IMR-90 (cell line): ENCODE measurements around the gene RNF40. TPM values are rescaled to one million over a fixed set of nuclear protein-coding genes. Genes with fewer than 3 reads are reported as not detected.

Source experiments
- ATAC-seq: fragments of 200-7000 bp; cut with Tn5 transposase; 2 replicates; pipeline ENCODE4 v1.9.1; 2020; ENCODE audit warnings: low read depth, mild to moderate bottlenecking, moderate library complexity
- BruUV-seq: library from RNA; stranded (reverse); fragments of 400-500 nt; replicated peaks from 2 replicates; lab custom pipeline; 2021; lab: Mats Ljungman, UMichigan
- CTCF ChIA-PET: fragments of 300-600 bp; formaldehyde crosslinking; extraction: SDS; loops from one replicate; lab custom pipeline; 2021; ENCODE audit warnings: antibody characterized with exemption; lab: Yijun Ruan, JAX
- POLR2A ChIA-PET: fragments of 300-600 bp; sonication (Branson Sonifier 250); formaldehyde crosslinking; loops from one replicate; lab custom pipeline; 2022; ENCODE audit warnings: antibody characterized with exemption; ENCODE audit not compliant: unreplicated experiment; lab: Charles Lee
- DNase-seq: peaks from one replicate; pipeline ENCODE4 v3.0.0; 2013
- H2AFZ ChIP-seq: replicated peaks from 2 replicates; pipeline ENCODE3; 2013; ENCODE audit warnings: low read length, mild to moderate bottlenecking; ENCODE audit not compliant: poor library complexity
- H2AK5ac ChIP-seq: 2 replicates; pipeline ENCODE4 v1.6.1; 2013; ENCODE audit warnings: low read depth, low read length, inconsistent platforms
- H2AK9ac ChIP-seq: replicated peaks from 2 replicates; pipeline ENCODE3; 2013; ENCODE audit warnings: mild to moderate bottlenecking, low read depth, low read length, moderate library complexity; ENCODE audit not compliant: poor library complexity
- H2BK120ac ChIP-seq: 2 replicates; pipeline ENCODE4 v1.6.1; 2013; ENCODE audit warnings: low read depth, low read length, inconsistent platforms
- H2BK15ac ChIP-seq: 3 replicates; pipeline ENCODE4 v1.6.1; 2013; ENCODE audit warnings: low read depth, low read length, inconsistent platforms
- H2BK20ac ChIP-seq: 2 replicates; pipeline ENCODE4 v1.6.1; 2013; ENCODE audit warnings: low read depth, mild to moderate bottlenecking, inconsistent platforms, low read length, moderate library complexity
- H2BK5ac ChIP-seq: 2 replicates; pipeline ENCODE4 v1.6.1; 2013; ENCODE audit warnings: mild to moderate bottlenecking, low read depth, low read length, inconsistent platforms; ENCODE audit not compliant: poor library complexity, severe bottlenecking
- H3K14ac ChIP-seq: replicated peaks from 2 replicates; pipeline ENCODE4 v1.6.1; 2013; ENCODE audit warnings: low read depth, low read length, inconsistent platforms
- H3K18ac ChIP-seq: 2 replicates; pipeline ENCODE4 v1.6.1; 2013; ENCODE audit warnings: low read depth, low read length, control low read depth
- H3K23ac ChIP-seq: 2 replicates; pipeline ENCODE4 v1.6.1; 2013; ENCODE audit warnings: low read depth, low read length, inconsistent platforms
- H3K27ac ChIP-seq: 2 replicates; pipeline ENCODE4 v1.5.1; 2013; ENCODE audit warnings: mild to moderate bottlenecking, control low read depth, low read length; ENCODE audit not compliant: insufficient read depth
- H3K27me3 ChIP-seq: 2 replicates; pipeline ENCODE4 v1.6.1; 2013; ENCODE audit warnings: low read length; ENCODE audit not compliant: control insufficient read depth, insufficient read depth
- H3K36me3 ChIP-seq: 2 replicates; pipeline ENCODE4 v1.6.1; 2013; ENCODE audit warnings: low read length, mixed read lengths; ENCODE audit not compliant: control insufficient read depth, insufficient read depth
- H3K4ac ChIP-seq: 2 replicates; pipeline ENCODE4 v1.6.1; 2013; ENCODE audit warnings: low read depth, low read length, inconsistent platforms
- H3K4me1 ChIP-seq: 2 replicates; pipeline ENCODE4 v1.6.1; 2013; ENCODE audit warnings: low read length, mixed read lengths; ENCODE audit not compliant: control insufficient read depth, insufficient read depth
- H3K4me2 ChIP-seq: 2 replicates; pipeline ENCODE4 v1.6.1; 2013; ENCODE audit warnings: low read depth, mild to moderate bottlenecking, control low read depth, low read length, moderate library complexity
- H3K4me3 ChIP-seq: 2 replicates; pipeline ENCODE4 v1.5.1; 2013; ENCODE audit warnings: low read depth, mild to moderate bottlenecking, control low read depth, low read length, moderate library complexity; ENCODE audit not compliant: insufficient read depth
- H3K56ac ChIP-seq: 2 replicates; pipeline ENCODE4 v1.6.1; 2013; ENCODE audit warnings: low read length, inconsistent platforms; ENCODE audit not compliant: insufficient read depth; ENCODE audit errors: extremely low read depth
- H3K79me1 ChIP-seq, 2 experiments: 2 replicates each; pipeline ENCODE4 v1.6.1; 2013; ENCODE audit warnings: low read length in 2 of 2, inconsistent platforms in 1 of 2, low read depth in 1 of 2
- H3K9ac ChIP-seq: 2 replicates; pipeline ENCODE4 v1.6.1; 2013; ENCODE audit warnings: low read depth, low read length, control low read depth
- H3K9me1 ChIP-seq: 2 replicates; pipeline ENCODE4 v1.6.1; 2013; ENCODE audit warnings: low read length, inconsistent platforms; ENCODE audit not compliant: insufficient read depth
- H3K9me3 ChIP-seq: 2 replicates; pipeline ENCODE4 v1.6.1; 2013; ENCODE audit warnings: low read length; ENCODE audit not compliant: control insufficient read depth, insufficient read depth
- H4K20me1 ChIP-seq: 2 replicates; pipeline ENCODE4 v1.6.1; 2013; ENCODE audit warnings: low read length, inconsistent platforms; ENCODE audit not compliant: insufficient read depth
- H4K5ac ChIP-seq: 2 replicates; pipeline ENCODE4 v1.6.1; 2013; ENCODE audit warnings: mild to moderate bottlenecking, low read depth, low read length, control low read depth
- H4K8ac ChIP-seq, 2 experiments: 2 replicates each; pipeline ENCODE4 v1.6.1; 2013; ENCODE audit warnings: low read depth in 2 of 2, low read length in 2 of 2, control low read depth in 1 of 2, inconsistent platforms in 1 of 2
- H4K91ac ChIP-seq: 2 replicates; pipeline ENCODE4 v1.6.1; 2013; ENCODE audit warnings: low read depth, low read length, inconsistent platforms; ENCODE audit not compliant: insufficient read depth
- BHLHE40 ChIP-seq: fragments of 150-350 bp; IDR thresholded peaks from 2 replicates; pipeline ENCODE4 v1.6.1; 2016; ENCODE audit warnings: mild to moderate bottlenecking, low read depth, low read length
- CEBPB ChIP-seq: IDR thresholded peaks from 2 replicates; pipeline ENCODE4 v1.6.1; 2012; ENCODE audit warnings: low read depth, low read length, improper control_type of control experiment
- ELK1 ChIP-seq: fragments of 150-350 bp; IDR thresholded peaks from 2 replicates; pipeline ENCODE4 v1.6.1; 2016; ENCODE audit warnings: low read depth, mild to moderate bottlenecking, low read length, moderate library complexity, borderline replicate concordance
- MAFK ChIP-seq: IDR thresholded peaks from 2 replicates; pipeline ENCODE4 v1.6.1; 2012; ENCODE audit warnings: low read depth, low read length, improper control_type of control experiment
- RAD21 ChIP-seq: IDR thresholded peaks from 2 replicates; pipeline ENCODE4 v1.6.1; 2012; ENCODE audit warnings: low read length, improper control_type of control experiment
- RCOR1 ChIP-seq: IDR thresholded peaks from 2 replicates; pipeline ENCODE4 v1.6.1; 2012; ENCODE audit warnings: mild to moderate bottlenecking, low read length, improper control_type of control experiment; ENCODE audit not compliant: insufficient replicate concordance
- WGBS, 2 experiments: methylation state at CpG; one replicate each; pipeline versions ENCODE4 v1.1.5 to v1.1.7; 2013; ENCODE audit warnings: missing lambda C conversion rate in 2 of 2; ENCODE audit not compliant: insufficient read length in 1 of 2; ENCODE audit errors: extremely low coverage in 2 of 2; 5-methylcytosine and 5-hydroxymethylcytosine counted together
- dilution Hi-C: fragments of 300-500 bp; cut with HindIII; formaldehyde crosslinking; loops from one replicate; pipeline ENCODE4 v1.14.3; 2018; ENCODE audit warnings: low sequenced_read_pairs; ENCODE audit not compliant: unreplicated experiment
- in situ Hi-C: fragments of 300-500 bp; cut with MboI; formaldehyde crosslinking; loops from 3 replicates; pipeline ENCODE4 v1.14.3; 2019; ENCODE audit warnings: low sequenced_read_pairs, inconsistent platforms, mixed read lengths
- intact Hi-C: fragments of 100-400 bp; cut with micrococcal nuclease; formaldehyde crosslinking; loops from 2 replicates; pipeline ENCODE4 v1.10.0; 2022
- polyA plus RNA-seq, 3 experiments: library from polyadenylated mRNA; depleted of rRNA; stranded (reverse); fragments of >200 nt; gene quantifications; 2 replicates each; pipeline ENCODE4 v1.2.3, GENCODE V29; 2012; ENCODE audit warnings: low replicate concordance in 1 of 3
- total RNA-seq: library from RNA; depleted of rRNA; stranded (reverse); fragments of >200 nt; gene quantifications from 2 replicates; pipeline ENCODE4 v1.2.3, GENCODE V29; 2012
- TF ChIP-seq, protein P1 (sequence below): conservative IDR thresholded peaks from 2 replicates; pipeline ENCODE4 v1.5.1; 2012; ENCODE audit warnings: mild to moderate bottlenecking, low read depth, low read length, improper control_type of control experiment

RNF40 gene
- total and polyA plus RNA-seq, 2 of the 4 experiments (the other 2 are of a cell fraction), result 46.7 to 72.4 TPM

GRCh38 chr16:30768583-30769181 is 6.6 kb downstream of the RNF40 start:
- Histone ChIP-seq H3K56ac (no peak overlapping the region), H2AK9ac (no peak overlapping the region), H3K4me1 (no peaks in the 10 kb centered on the region), H3K23ac (no peak overlapping the region), H3K9ac (no peak overlapping the region), H2AFZ (no peak overlapping the region), H3K9me3 (no peaks in the 10 kb centered on the region), H2AK5ac (no peak overlapping the region), H3K4me3 (no peak overlapping the region), H3K27ac (no peak overlapping the region), H3K27me3 (no peaks in the 10 kb centered on the region), H3K79me1 (peaks cover 14 to 67% of the 10 kb centered on the region in 2 experiments; a peak in 3 of 4 replicates), H4K91ac (no peak overlapping the region), H4K8ac (no peak overlapping the region), H4K20me1 (peaks cover 10% of the 10 kb centered on the region), H3K14ac (no peak overlapping the region), H2BK20ac (no peak overlapping the region), H3K36me3 (peaks cover 76% of the 10 kb centered on the region), H3K4me2 (no peak overlapping the region), H2BK120ac (no peak overlapping the region), H4K5ac (no peak overlapping the region), H3K4ac (no peak overlapping the region), H2BK5ac (no peak overlapping the region), H3K18ac (no peak overlapping the region), H2BK15ac (no peak overlapping the region), H3K9me1 (no peaks in the 10 kb centered on the region)
- 94% methylated on average over 18 of the region's 23 CpGs; no CpG with 5 or more reads in 1 of the 2 experiments for WGBS, 2 experiments
- DNase-seq, result no peak
- intact Hi-C loops (no loop called here), in situ Hi-C loops (no loop called here), dilution Hi-C loops (no loop called here)
- no TSS peak for BruUV-seq
- ChIA-PET CTCF (no interaction called here), POLR2A (no interaction called here)
- TF ChIP-seq RAD21, result no peak
- no peak for TF ChIP-seq ELK1
- TF ChIP-seq RCOR1, result no peak
- no peak for TF ChIP-seq BHLHE40
- no peak for TF ChIP-seq MAFK
- TF ChIP-seq CEBPB, result no peak
- TF ChIP-seq, protein P1, sequence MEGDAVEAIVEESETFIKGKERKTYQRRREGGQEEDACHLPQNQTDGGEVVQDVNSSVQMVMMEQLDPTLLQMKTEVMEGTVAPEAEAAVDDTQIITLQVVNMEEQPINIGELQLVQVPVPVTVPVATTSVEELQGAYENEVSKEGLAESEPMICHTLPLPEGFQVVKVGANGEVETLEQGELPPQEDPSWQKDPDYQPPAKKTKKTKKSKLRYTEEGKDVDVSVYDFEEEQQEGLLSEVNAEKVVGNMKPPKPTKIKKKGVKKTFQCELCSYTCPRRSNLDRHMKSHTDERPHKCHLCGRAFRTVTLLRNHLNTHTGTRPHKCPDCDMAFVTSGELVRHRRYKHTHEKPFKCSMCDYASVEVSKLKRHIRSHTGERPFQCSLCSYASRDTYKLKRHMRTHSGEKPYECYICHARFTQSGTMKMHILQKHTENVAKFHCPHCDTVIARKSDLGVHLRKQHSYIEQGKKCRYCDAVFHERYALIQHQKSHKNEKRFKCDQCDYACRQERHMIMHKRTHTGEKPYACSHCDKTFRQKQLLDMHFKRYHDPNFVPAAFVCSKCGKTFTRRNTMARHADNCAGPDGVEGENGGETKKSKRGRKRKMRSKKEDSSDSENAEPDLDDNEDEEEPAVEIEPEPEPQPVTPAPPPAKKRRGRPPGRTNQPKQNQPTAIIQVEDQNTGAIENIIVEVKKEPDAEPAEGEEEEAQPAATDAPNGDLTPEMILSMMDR, result no peak
- ATAC-seq, result no peak
